Kidney tubule cell (primary cell): ENCODE measurements around the gene ANKRD26.
"Not testable (repeated sequence)": the region's sequence is repeated elsewhere in the genome, so short reads cannot be mapped to it uniquely, and the experiment has no call there.

Experiments used
- DNase-seq: peaks from one replicate; pipeline ENCODE4 v3.0.0-alpha.2; 2018; ENCODE audit warnings: low spot score

The ANKRD26 gene

DNA sequence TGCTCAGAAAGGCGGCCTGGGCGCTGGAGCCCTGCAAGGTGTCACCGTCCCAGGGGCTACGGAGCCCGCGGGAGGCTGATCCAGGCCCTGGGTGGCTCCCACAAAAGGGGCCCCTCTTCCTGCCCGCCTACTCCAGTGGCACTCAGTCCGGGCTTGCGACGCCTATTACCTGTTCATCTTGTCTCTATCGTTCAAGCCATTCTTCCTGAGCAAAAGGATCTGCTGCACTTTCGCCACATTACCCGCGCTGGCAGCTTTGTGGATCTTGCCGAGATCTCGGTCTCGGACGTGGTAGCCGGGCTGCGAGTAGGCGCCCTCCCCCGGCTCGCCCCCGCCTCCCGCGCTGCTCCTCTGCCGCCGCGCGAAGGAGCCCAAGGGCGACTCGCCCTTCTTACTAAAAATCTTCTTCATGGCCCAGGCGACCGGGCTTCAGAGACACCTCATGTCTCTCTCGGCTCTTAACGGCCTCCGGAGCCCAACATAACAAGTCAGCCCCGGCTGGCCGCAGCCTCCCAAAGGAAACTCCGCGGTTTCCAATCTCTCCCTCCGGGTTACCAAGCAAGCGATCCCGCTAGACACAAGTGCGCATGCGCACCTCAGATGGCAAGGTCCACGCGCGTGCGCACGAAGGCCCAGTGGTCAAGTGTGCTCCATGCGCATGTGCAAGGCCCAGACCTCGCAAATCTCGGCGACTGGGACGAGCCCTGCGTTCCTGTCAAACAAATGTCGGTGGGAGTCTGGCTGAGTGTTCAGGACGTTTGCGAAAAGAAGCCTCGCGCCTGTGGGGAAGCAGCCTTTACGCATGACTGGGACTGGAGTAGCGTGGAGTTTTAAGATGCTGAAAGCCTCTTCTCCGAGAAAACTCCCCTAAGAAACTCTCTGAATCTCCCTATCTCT is at the start of gene ANKRD26:
ANKRD26 (minus strand) TSS at position 579 of the 897 bp plus-strand sequence; CDS start at position 411, 168 bp downstream.
- DNase-seq, result peak; percentile 97

DNA sequence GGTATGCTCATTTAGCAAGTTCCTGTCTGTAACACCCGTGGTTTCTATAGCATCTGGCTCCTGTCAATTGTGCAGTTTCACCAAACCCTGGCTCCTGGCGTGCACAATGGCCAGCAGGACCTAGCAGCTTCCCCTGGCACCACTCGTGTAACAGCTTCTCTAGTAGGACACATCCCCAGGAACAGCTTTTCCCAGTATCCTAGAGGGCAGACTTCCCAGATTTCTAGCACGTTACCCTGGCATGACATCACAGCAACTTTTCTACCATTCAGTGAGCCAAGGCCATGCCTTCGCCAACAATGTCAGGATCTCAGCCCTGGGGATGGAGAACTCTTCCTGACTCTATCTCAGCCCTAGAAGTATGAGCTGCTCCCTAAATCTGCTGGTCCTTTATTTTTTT is 47.4 kb upstream of the ANKRD26 start:
- no peak for DNase-seq

DNA sequence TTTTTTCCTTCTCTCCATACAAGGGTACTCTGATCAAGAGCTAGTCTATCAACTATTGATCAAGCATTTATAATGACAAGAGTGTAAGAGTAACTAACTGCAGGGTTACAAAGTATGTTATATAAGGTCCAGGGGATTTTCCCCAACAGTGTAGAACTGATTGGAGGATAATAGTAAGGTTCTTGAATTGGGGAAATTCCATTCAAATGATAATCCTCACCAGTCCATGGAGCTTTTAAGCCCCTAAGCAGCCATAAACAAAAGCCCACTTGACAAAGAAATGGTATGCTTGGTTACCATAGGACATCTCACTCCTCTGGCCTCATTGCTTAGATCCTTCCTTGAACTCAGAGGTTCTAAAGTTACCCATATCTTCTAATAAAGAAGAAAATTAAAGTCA is 45.6 kb upstream of the ANKRD26 start:
- no peak for DNase-seq

DNA sequence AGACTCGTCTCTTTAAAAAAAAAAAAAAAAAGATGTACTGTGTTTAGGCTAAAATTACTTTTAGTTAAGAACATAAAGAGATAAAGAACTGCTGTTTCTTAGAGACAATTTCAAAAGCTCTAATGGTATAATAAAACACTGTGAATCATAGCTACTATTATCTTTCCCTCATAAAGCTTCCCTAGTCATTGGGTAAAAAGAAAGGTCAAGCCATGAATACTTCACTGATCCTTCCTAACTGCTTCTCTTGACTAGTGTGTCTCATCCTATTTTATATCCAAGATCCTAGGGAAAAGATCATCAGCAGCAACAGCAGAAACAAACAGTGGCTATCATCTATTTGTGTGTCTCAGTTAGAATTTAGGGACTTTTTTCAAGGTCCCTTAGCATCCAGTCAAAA is 43.4 kb upstream of the ANKRD26 start:
- no peak for DNase-seq

DNA sequence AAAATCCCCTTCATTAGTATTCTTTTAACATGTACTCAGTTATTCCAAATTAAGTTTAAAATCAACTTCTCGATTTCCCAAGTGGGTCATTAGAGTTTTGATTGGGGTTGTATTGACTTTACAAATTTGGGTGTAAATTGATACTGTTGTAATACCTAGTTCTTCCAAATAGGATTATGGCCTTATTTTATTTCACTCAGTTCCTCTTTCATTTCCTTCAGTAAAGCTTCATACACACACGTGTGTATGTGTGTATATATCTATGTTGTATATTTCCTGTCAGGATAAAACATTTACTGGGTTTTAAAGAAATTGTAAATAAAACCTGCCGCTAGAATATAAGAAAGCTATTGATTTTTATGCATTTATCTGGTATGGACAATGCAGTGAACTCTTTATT is 38.0 kb upstream of the ANKRD26 start:
- no peak for DNase-seq

DNA sequence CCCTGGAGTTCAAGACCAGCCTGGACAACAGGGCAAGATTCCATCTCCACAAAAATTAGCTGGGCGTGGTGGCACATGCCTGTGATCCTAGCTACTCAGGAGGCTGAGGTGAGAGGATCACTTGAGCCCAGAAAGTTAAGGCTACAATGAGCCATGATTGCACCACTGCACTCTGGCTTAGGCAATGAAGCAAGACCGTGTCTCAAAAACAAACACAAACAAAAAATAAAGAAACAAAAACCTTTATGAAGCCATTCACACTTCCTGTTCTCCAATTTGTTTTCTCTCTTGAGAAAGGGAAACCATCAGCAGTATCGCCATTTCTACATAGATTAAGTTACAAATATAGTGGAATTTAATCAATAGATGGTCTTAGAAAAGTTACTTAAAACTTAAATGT is 34.1 kb upstream of the ANKRD26 start:
- DNase-seq, result no peak

DNA sequence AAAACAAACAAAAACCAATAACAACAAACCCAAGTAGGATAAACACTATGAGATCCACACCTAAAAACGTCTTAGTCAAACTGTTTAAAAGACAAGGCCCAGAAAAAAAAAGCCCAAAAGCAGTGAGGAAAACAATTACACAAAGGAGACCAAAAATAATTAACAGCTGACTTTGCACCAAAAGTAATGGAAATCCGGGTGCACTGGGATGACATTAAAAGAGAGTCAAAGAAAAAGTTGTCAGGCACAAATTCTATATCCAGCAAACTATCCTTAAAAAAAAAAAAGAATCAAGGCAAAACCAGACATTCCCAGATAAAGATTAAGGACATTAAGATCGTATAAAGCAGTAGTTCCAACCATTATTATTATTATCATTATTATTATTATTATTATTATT is 7.9 kb upstream of the ANKRD26 start:
- no peak for DNase-seq

DNA sequence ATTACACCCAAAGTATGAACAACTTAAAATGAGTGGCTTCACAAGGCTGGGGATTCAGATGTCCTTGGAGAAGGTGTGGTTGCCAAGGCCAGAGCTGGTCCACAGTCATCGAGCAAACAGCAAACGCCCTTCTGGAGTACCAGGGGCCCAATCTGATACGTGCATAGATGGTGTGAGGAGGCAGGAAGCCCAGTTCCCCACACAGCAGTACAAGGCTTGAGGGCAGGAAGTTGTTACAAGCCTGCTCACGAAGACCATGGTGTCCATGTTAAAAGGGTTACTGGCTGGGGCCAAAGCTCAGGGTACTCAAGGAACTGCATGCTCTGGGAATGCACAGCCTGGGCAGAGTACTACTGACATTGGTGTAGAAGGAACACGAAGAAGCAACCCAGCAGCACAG is 4.6 kb upstream of the ANKRD26 start:
- DNase-seq, result no peak

DNA sequence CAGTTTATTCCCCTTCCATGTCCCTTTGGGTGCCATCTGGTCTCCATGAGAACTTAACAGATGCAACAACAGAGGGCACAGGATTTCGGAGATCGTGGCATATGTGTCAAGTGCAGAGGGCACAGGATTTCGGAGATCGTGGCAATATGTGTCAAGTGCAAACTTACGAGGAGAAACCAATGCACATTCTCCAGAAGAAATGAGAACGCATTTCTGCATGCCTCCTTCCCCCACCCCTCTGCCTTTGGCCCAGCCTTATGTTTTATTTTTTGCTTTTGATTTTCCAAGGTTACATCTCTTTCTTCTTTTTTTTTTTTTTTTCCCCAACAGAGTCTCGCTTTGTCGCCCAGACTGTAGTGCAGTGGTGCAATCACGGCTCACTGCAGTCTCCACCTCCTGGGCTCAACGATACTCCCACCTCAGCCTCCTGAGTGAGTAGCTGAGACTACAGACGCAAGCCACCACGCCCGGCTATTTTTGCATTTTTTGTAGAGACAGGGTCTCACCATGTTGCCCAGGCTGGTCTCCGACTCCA is 586 bp upstream of the ANKRD26 start:
- DNase-seq, result no peak

DNA sequence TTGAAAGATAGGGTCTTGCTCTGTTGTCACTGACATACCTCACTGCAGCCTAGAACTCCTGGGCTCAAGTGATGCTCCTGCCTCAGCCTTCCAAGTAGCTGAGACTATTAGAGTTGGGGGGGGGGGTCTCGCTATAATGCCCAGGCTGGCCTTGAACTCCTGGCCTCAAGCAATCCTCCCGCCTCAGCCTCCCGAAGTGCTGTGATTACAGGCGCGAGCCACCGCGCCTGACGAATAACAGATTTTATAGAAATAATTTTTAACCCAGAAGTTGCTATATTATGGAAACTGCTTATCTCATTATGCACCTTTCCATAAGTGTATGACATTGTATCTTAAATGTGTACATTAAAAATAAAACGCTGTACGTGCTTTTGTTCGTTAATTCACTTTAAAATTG is 846 bp downstream of the ANKRD26 start:
- DNase-seq, result no peak

DNA sequence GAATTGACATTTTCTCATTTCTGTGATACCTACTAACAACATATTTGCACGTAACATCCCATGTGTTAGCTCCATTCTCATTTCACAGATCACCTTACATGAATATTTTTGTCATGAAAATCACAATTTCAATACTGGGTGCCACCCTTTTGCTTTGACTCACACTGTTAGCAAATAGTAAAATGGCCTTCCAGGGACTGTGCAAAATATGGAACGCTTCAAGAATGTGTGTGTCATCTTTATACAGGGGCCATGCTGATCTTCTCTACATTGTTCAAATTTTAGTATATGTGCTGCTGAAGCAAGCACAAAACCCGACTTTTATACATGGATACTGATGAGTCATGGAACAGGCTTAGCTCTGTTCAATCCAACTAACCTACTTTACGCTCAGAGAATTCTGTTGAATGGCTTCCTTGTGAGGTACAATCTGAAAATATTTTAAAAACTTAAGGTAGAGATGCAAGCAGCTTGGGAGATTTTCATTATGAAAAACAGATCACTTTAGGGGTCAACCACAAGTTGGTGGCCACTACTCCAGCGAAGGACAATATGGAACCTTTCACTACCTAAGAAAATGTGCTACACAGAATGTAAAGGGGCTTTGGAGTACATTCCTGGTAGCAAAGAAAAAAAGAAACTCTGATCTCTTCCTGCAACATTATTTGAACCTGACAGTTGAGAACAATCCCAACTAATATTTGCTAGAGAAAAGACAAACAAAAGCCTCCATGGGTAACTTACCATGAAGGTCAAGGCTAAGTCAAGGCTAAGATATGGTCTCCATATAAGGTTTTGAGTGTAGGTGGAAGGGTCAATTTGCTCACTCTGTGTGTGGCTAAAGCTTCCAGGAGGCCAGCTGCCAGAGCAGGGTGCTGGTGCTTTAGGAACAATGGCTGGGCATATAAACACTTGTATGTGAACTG is 11.9 kb downstream of the ANKRD26 start:
- no peak for DNase-seq

DNA sequence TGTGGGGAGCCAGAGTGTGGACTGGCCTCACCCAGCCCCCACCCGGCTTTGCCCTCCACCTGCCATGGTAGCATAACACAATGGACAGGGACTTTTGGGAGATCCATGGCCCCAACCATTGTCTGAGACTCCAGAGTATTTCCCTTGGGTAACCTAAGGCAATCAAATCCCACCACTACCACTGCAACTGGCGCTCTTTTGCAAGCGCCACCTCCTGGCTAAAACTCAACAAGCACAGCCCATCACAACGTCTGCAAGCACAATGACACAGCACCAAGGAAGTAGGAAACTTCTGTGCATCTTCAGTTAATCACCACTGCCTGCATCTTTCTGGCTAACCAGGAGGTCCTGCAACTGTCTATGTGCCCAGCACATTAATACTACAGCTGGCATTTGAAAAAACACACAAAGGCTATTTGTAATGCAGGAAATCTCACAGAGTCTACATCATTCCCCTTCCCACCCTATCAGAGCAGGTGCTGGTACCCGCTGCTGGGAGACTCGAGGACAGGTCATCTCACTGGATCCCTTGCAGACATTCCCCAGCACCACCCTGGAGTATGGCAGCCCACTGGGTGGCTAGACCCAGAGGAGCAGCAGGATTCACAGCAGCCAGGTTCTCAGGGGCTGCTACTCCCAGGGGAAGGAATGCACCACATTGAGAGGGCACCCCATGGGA is 27.7 kb downstream of the ANKRD26 start:
- DNase-seq, result peak; percentile 1

DNA sequence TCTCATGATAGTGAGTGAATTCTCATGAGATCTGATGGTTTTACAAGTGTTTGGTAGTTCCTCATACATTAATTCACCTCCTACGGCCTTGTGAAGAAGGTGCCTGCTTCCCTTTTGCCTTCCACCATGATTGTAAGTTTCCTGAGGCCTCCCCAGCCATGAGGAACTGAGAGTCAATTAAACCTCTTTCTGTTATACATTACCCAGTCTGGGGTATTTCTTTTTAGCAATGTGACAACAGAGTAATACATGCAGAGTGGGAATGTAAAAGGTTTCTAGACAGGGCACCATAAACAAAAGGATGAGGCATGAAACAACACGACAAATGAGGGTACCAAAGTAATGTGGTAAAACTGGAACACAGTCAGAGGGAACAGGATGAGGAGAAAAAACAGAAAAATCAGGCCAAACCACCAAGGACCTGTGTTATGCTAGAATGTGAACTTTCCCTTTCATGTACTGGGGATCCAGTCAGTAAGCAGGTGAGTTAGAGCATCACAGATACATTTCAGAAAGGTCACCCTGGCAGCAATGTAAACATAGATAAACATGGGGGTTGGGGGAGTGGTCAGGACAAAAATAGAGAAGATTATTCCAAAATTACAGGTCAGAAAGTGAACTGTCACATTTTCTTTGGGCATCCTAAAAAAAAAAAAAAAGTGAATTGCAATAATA is 31.9 kb downstream of the ANKRD26 start:
- DNase-seq, result no peak

DNA sequence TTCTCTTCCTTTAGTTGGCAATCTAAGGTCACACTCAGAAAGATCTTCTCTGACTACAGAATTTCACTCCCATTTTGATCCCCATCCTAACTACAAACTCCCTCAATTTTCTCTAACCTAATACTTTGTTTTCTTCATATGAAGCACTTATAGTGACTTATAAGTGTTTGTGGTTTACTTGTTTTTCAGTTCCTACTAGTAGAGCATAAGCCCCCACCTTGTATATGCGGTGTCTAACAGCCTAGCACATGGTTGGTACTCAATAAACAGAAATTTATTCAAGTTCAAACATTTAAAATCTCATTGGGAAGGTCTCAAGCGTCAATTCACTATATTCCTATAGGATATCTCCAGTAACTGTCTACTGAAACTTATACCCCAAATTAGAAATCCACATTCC is 35.2 kb downstream of the ANKRD26 start:
- DNase-seq, result no peak

DNA sequence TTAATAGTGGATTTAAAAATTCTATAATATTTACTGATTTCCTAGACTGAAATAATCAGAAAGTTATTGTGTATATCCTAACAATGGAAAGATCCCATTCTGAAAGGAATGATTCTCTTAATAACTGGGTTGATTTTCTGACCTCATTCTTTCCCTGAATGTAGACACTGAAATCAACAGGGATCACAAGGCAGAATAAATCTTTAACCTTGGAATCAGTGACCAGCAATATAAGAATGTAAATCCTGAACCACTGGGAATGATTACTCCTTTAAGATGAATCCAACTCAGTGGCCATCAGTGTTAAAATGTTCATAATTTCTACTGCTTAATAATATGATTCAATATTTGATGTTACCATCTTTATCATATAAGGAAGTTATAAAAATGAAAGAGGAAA is 47.6 kb downstream of the ANKRD26 start:
- DNase-seq, result peak; percentile 45

DNA sequence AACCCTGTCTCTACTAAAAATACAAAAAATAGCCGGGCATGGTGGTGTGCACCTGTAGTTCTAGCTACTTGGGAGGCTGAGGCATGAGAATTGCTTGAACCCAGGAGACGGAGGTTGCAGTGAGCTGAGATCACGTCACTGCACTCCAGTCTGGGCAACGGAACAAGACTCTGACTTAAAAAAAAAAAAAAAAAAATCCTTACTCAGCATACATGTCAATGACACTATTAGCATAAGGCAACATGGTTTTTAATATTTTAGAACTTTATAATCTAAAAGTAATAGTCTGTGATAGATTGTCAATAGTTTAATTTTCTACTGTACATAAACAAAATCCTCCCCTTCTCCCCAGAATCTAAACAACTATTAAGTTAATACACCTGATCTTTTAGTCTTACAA is 55.0 kb downstream of the ANKRD26 start:
- DNase-seq, result not testable (repeated sequence)

DNA sequence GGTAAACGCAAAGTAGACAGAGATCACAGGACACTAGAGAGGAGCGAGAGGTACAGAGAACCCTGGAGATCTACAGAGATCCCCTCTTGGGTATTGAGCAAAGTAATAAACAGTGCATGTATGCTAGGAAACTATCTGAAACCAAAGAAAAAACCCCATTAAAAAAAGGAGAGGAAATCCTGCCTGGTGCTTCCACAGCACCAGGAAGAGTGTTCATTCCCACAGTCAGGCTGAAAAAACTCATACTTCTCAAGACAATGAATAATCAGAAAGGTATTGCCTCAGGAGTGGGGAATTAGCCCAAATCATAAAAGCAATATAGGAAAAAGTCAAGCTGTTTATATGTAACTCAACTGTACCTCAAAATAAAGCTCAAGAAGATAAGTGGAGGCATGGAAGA is 59.1 kb downstream of the ANKRD26 start:
- DNase-seq, result peak; percentile 34

DNA sequence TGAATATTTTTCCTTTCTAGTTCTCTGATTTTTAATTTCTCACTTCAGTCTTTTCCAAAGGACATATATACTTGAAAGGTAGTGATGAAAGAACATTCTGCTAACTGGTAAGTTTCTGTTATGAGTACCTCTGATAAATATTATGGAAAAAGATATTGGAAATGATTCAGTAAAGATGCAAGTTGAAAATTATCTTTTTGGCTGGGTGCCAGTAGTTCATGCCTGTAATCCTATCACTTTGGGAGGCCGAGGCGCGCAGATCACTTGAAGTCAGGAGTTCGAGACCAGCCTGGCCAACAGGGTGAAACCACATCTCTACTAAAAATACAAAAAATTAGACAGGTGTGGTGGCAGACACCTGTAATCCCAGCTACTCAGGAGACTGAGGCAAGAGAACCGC is 62.1 kb downstream of the ANKRD26 start:
- no peak for DNase-seq

DNA sequence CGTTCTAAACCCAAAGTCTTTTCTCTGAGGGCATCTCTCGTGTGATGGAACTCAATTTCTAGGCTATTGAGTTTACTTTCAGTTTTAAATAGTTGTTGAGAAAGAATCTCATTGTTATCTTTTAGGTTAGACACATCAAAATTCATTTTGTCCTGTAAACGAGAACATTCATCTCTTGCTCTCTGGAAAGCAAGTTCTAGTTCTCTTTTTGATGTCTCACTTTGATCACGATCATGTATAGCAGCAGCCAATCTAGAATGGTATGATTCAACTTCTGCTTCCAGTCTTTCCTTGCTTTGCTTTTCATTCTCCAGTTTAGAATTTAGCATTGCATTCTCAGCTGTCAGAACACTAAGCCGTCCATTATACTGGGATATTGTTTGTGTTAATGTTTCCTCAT is 65.1 kb downstream of the ANKRD26 start:
- DNase-seq, result no peak

DNA sequence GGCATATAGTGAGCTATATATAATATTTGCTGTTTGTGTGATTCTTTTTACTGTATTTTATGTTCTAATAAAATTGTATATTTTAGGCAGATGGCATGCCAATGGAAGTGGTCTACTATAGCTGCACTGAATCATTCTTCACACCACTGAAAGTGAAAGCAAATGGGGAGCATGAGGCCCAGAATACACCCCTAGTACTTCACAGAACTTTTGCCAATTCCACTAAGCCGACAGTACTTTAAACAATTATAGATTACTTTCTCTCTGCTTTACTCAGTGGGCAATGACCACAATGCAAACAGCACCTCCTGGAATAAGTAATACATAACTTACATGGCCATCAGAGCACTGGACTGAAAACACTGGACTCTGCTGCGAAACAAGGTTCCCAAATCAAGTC is 70.2 kb downstream of the ANKRD26 start:
- peak; percentile 13 for DNase-seq

DNA sequence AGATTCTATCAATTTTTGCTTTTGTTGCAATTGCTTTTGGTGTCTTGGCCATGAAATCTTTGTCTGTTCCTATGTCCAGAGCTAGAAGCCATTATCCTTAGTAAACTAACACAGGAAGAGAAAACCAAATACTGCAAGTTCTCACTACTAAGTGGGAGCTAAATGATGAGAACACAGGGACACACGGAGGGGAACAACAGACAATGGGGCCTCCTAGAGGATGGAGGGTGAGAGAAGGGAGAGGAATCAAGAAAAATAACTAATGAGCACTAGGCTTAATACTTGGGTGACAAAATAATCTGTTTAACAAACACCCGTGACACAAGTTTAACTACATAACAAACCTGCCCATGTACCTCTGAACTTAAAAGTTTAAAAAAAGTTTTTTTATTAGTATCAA is 78.2 kb downstream of the ANKRD26 start:
- no peak for DNase-seq

DNA sequence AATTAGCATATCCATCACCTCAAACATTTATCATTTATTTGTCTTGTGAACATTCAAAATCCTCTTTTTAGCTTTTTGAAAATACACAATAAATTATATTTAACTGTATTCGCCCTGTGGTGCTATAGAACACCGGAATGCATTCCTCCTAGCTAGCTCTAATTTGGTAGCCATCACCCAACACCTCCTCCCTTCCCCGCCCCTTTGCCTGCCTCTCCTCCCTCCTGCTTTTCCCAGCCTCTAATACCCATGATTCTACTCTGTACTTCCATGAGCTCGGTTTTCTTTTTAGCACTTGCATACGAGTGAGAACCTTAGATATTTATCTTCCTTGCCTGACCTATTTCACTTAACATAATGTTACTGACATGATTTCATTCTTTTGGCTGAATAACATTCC is 80.1 kb downstream of the ANKRD26 start:
- no peak for DNase-seq
